ENCODE results near the gene FRAT2. TPM values are rescaled to one million over a fixed set of nuclear protein-coding genes. Genes with fewer than 3 reads are reported as not detected.

Gene FRAT2
- total and polyA plus RNA-seq, 2 of the 4 experiments (the other 2 are of a cell fraction) = 2.0 to 2.5 TPM

DNA sequence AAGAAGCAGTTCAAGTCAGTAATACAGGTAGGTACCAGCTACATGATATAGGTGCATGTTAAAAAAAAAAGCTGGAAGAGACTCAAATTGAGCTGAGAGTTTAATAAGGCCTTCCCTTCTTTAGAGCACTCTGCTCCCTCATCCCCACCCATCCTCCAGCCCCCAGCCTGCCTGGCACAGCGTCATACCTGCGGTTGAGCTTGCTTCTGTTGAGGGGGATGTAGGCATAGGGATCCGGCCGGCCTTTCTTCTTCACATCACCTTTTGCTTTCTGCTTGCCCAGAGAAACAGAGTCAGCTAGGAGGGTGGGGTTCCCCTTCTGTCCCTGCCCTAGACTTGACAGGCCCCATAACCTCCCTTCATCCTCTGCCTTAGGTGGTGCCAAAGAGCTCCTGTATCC lies 23.8 kb upstream of the FRAT2 start:
- ATAC-seq (ENCODE audit: low read depth) = no peak
- POLR2A ChIA-PET (ENCODE audit: unreplicated experiment) = no interaction called here
- BruUV-seq (replicated peaks) = no TSS peak

More for the DNA sequence above, 23.8 kb upstream of the FRAT2 start:
- intact Hi-C loops (cut with micrococcal nuclease) = loop anchor here (10.0 kb wide), 1 partner anchor 594 kb away; no protein-coding TSS in a partner anchor
- no peak for TF ChIP-seq ELK1 (IDR thresholded peaks at IDR 0.05; ENCODE audit: borderline replicate concordance, low read depth, low read length)
- no peak for TF ChIP-seq POLR2A (IDR thresholded peaks at IDR 0.05; ENCODE audit: low read depth, low read length)
- TF ChIP-seq BHLHE40 (IDR thresholded peaks at IDR 0.05; ENCODE audit: low read depth, low read length) = no peak
- TF ChIP-seq RFX5 (IDR thresholded peaks at IDR 0.05; ENCODE audit: low read depth, low read length) = no peak
- no peak for TF ChIP-seq RCOR1 (IDR thresholded peaks at IDR 0.05; ENCODE audit: insufficient replicate concordance, low read length)
- TF ChIP-seq NFE2L2 (IDR thresholded peaks at IDR 0.05; ENCODE audit: low read depth, low read length) = no peak
- no peak for TF ChIP-seq MXI1 (IDR thresholded peaks at IDR 0.05; ENCODE audit: borderline replicate concordance, low read depth, low read length)
- no peak for TF ChIP-seq MAZ (IDR thresholded peaks at IDR 0.05; ENCODE audit: borderline replicate concordance, low read depth, low read length)
- TF ChIP-seq SMC3 (IDR thresholded peaks at IDR 0.05; ENCODE audit: low read depth, low read length) = no peak
- TF ChIP-seq FOS (IDR thresholded peaks at IDR 0.05; ENCODE audit: low read depth, low read length) = no peak
- TF ChIP-seq MAFK (IDR thresholded peaks at IDR 0.05; ENCODE audit: low read depth, low read length) = no peak
- TF ChIP-seq RAD21 (IDR thresholded peaks at IDR 0.05; ENCODE audit: low read length) = no peak
- TF ChIP-seq CTCF (conservative IDR thresholded peaks at IDR 0.05; ENCODE audit: low read depth, low read length) = no peak
- TF ChIP-seq USF2 (IDR thresholded peaks at IDR 0.05; ENCODE audit: low read depth, low read length) = no peak
- TF ChIP-seq CEBPB (IDR thresholded peaks at IDR 0.05; ENCODE audit: low read depth, low read length) = no peak
- TF ChIP-seq CHD1 (IDR thresholded peaks at IDR 0.05; ENCODE audit: low read depth, low read length) = no peak
- no peak overlapping the region for H3K9ac ChIP-seq (ENCODE audit: low read depth, low read length)
- H4K8ac ChIP-seq (ENCODE audit: low read depth in 2 of 2, low read length in 2 of 2) = no peak overlapping the region
- no peak overlapping the region for H3K23ac ChIP-seq (ENCODE audit: low read depth, low read length)
- H2BK5ac ChIP-seq (ENCODE audit: low read depth, low read length, poor library complexity, severe bottlenecking) = no peak overlapping the region
- H3K9me1 ChIP-seq (ENCODE audit: insufficient read depth, low read length) = 0 out of 2 replicates have a peak, but pooled peaks cover 3% of the 10 kb centered on the region
- no CpG with 5 or more reads among the region's 4 CpGs for WGBS, 2 experiments (ENCODE audit: extremely low coverage in 2 of 2, insufficient read length in 1 of 2)
- no peak overlapping the region for H2AK9ac ChIP-seq (replicated peaks; ENCODE audit: low read depth, low read length, poor library complexity)
- no peaks in the 10 kb centered on the region for H3K9me3 ChIP-seq (ENCODE audit: control insufficient read depth, insufficient read depth, low read length)
- H4K5ac ChIP-seq (ENCODE audit: low read depth, low read length) = no peak overlapping the region
- H3K27me3 ChIP-seq (ENCODE audit: control insufficient read depth, insufficient read depth, low read length) = no peaks in the 10 kb centered on the region
- H3K4ac ChIP-seq (ENCODE audit: low read depth, low read length) = no peak overlapping the region
- H3K27ac ChIP-seq (ENCODE audit: insufficient read depth, low read length) = no peak overlapping the region
- H4K91ac ChIP-seq (ENCODE audit: insufficient read depth, low read depth, low read length) = no peak overlapping the region
- no peak overlapping the region for H3K4me3 ChIP-seq (ENCODE audit: insufficient read depth, low read depth, low read length)
- CTCF ChIA-PET = no interaction called here
- H3K4me2 ChIP-seq (ENCODE audit: low read depth, low read length) = no peak overlapping the region
- H2AFZ ChIP-seq (replicated peaks; ENCODE audit: low read length, poor library complexity) = no peak overlapping the region
- no peak overlapping the region for H2BK120ac ChIP-seq (ENCODE audit: low read depth, low read length)
- H3K56ac ChIP-seq (ENCODE audit: extremely low read depth, insufficient read depth, low read length) = no peak overlapping the region
- H4K20me1 ChIP-seq (ENCODE audit: insufficient read depth, low read length) = no peaks in the 10 kb centered on the region
- no peak overlapping the region for H3K14ac ChIP-seq (replicated peaks; ENCODE audit: low read depth, low read length)
- no peak overlapping the region for H3K18ac ChIP-seq (ENCODE audit: low read depth, low read length)
- DNase-seq = no peak
- dilution Hi-C loops (cut with HindIII; ENCODE audit: low sequenced_read_pairs, unreplicated experiment) = no loop called here
- H3K79me1 ChIP-seq (ENCODE audit: low read depth in 1 of 2, low read length in 2 of 2) = no peaks in the 10 kb centered on the region
- H3K36me3 ChIP-seq (ENCODE audit: control insufficient read depth, insufficient read depth, low read length) = peaks cover 35% of the 10 kb centered on the region
- H2BK20ac ChIP-seq (ENCODE audit: low read depth, low read length) = no peak overlapping the region
- in situ Hi-C loops (cut with MboI; ENCODE audit: low sequenced_read_pairs) = loop anchor here (10.0 kb wide), 1 partner anchor 284 kb away; no protein-coding TSS in a partner anchor
- no peak overlapping the region for H2AK5ac ChIP-seq (ENCODE audit: low read depth, low read length)
- H2BK15ac ChIP-seq (ENCODE audit: low read depth, low read length) = no peak overlapping the region
- H3K4me1 ChIP-seq (ENCODE audit: control insufficient read depth, insufficient read depth, low read length) = no peaks in the 10 kb centered on the region
